Activated effector memory CD4-positive, alpha-beta T cell treated with Interleukin-2 at 50 U/mL for 16 hours (primary cell): Measurements from ENCODE around the gene STXBP6.

Source experiments
- DNase-seq: peaks from one replicate; pipeline ENCODE4 v3.0.0-alpha.2; 2020

Gene STXBP6

GRCh38 chr14:25049568-25050268 lies at the start of gene STXBP6:
Gene STXBP6 (minus strand): TSS chr14:25050147. CDS start chr14:24974818, 75,329 bp downstream.
- no peak for DNase-seq

GRCh38 chr14:25097120-25097519 lies 47.2 kb upstream of the STXBP6 start:
- no peak for DNase-seq

DNA sequence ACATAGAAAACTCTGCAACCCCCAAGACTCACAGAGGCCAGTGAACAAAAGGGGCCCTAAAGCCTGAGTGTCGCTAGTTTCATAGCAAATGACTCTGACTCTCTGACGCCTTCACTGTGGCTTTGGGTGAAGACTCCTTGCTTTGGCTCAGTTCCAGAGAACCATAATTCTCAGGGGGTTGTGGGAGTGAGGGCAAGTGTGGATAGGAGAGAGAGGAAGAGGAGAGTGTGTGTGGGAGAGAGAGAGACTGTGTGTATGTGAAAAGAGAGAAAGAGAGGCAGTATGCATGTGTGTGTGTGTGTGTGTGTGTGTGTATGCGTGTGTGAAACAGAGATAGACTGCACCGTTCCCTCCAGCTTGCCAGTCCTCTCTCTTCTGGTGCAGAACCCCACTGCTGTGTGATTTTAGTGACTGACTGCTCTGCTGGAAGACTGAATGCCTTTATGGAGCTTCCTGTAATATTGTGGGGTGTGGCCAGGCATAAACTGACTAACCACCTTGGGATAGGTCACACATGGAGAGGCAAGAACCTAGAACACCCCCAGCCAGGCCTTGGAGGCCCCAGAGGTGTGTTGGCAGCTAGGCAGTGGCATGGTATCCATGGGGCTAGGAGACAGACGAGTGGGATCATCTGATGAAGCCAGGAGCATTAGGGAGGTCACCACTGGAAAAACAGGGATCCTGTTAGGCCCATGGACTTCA lies 45.9 kb upstream of the STXBP6 start:
- DNase-seq, result no peak

DNA sequence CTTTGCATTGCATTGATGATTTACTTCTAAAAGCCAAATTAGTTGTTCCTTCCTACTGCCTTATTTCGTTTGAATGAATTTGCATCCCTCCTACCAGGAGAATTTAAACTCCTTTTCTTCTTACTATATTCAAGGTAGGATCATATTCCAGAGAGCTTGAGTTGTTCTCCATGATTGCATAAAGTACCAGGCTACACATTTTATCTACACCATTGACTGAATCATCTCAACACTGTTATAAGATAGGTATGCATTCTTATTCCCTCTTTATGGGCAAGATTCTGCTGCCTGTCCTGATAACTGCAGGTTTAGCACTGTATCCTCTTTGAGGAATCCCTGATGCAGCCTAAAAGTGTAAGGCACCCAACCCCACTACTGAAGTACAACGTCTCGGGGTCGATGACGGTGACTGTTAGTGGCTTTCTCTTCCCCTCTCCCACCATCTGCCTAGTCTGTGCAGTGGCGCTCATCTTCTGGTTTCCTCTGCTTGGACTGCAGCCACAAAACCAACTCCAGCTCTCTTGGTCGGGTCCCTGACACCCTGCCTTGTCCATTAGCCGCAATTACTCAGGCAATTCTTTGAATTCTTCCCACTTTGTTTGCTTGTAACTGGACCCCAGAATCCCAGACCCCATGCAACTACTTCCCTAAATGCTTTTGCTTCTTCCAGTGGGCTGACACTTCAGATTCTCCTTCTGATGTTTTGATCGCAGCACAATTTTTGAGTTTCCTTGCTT lies 44.4 kb upstream of the STXBP6 start:
- no peak for DNase-seq

GRCh38 chr14:25092258-25092740 lies 42.4 kb upstream of the STXBP6 start:
- DNase-seq, result no peak

DNA sequence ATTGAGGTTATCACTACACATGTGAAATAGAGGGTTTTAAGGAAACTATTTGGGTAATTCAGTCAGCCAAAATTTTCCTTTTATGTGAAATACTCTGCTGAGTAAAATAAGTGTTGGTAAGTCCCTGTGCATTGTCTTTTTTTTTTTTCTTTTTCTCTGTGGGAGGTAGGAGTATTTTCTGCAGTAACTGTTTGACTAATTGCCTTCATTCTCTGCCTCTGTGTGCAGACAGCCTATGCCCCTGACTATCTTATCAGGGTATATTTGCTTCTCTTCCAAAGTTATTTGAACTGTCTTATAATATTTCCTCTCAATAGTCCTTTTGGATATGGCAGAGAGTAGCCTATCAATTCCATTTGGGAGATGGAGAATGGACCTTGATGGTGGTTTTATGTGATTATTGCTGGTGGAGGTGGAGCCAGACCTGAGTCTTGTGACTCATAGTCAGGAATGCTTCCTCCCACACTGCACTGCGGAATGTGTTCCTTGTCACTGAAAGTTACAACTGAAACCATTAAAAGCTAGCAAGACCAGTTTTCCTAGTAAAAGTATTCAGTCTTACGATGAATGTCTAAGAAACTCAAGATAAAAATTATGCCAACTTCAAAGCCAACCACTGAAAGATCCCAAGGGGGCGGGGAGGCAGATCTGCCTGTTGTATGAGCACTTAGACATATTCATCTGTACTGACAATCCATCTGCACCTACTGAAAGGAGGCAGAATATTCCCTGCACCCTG lies 40.9 kb upstream of the STXBP6 start:
- DNase-seq, result no peak

- DNase-seq, result no peak
Measured at GRCh38 chr14:25090256-25090655, 40.3 kb upstream of the STXBP6 start.

DNA sequence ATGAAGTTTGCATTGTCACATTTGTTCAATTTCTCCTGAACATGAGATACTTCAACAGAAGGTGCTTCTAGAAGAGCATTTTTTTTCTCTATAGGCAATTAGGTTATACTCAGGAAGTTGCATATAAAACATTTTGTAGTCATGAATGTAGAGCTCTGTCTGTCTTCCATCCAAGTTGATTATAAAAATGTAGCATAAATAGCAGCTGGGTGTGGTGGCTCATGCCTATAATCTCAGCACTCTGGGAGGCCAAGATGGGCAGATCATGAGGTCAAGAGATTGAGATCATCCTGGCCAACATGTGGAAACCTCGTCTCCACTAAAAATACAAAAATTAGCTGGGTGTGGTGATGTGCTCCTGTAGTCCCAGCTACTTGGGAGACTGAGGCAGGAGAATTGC lies 39.5 kb upstream of the STXBP6 start:
- DNase-seq, result no peak

DNA sequence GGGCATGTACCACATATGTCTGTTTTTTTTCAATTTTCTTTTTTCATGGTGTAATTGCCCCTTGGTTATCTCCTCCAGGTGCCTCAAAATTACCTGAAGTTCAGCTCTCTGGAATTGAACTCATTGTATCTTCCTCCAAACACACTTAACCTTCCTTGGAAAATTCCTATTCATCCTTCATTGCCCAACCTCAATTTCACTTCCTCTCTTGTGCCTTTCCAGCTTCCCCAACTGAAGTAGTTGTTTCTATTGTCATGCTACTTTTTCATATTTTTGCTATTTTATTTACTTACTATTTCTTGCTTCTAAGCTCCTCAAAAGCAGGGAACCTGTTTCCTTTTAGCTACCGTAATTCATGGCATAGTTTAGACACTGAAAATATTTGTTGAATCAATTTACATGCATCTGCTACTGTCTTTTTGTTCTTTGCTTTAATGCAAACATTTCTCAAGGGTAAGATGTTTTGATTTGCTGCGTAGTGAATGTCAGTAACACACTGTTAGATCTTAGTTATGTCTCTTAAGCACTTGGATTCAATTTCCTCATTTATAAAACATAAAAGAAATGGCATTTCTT lies 37.0 kb upstream of the STXBP6 start:
- DNase-seq, result no peak

GRCh38 chr14:25086081-25086480 lies 36.1 kb upstream of the STXBP6 start:
- DNase-seq, result no peak

GRCh38 chr14:25080682-25081081 lies 30.7 kb upstream of the STXBP6 start:
- DNase-seq, result no peak

DNA sequence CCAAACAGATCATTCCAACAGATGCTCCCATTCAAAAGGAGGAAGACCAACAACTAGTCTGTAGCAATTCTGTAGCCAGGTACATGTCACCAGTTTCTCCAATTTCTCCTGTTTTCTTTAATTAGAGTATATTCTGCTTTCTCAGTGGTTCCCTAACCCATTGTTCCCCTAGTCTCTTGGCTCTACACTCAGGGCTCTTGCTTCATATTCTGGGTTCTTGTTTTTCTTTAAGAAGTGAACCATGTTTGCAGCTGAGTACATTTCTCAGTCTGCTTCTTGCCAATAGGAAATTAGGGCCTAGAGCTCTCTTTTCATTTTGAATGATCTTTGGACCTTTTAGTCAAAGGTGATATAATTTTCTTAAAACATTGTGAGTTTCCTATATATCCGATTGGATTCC lies 29.4 kb upstream of the STXBP6 start:
- no peak for DNase-seq

- no peak for DNase-seq
Measured at GRCh38 chr14:25074099-25074685, 24.2 kb upstream of the STXBP6 start.

DNA sequence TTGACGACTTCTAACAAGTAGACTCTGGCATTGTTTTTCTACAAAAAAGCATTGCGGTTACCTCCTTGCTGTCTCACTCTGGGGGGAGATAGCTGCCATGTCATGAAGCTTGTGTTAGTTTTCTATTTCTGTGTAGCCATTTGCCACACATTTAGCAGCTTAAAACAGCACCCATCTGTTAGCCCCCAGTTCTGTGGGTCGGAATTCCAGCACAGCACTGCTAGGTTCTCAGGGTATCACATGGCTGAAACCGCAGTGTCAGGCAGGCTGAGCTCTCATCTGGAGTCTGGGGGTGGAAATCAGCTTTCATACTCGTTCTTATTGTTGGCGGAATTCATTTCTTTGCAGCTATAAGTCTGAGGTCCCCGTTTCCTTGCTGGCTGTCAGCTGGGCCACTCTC lies 19.9 kb upstream of the STXBP6 start:
- no peak for DNase-seq

- DNase-seq, result no peak
Measured at GRCh38 chr14:25067600-25067999, 17.7 kb upstream of the STXBP6 start.

- DNase-seq, result no peak
Measured at GRCh38 chr14:25062022-25062321, 12.0 kb upstream of the STXBP6 start.

DNA sequence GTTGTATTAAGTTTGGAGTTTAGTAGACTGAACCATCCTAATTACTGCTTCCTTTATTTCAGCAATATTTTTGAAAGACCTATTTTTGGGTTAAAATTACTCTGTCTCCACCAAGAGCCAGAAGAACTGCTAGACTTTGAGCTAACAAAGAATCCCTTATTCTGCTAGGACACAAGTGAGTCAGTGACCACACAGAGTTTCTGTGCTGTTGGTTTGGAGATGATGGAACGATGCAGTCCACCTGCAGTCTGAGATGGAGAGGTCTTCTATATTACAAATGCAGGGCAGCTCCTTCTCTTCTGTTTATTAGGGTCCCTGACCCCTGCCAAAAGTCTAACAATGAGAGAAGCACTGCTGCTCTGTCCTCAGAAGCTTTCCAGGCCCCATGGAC lies 6.7 kb upstream of the STXBP6 start:
- no peak for DNase-seq

GRCh38 chr14:25055992-25056687 lies 6.2 kb upstream of the STXBP6 start:
- DNase-seq, result no peak

GRCh38 chr14:25055005-25055404 lies 5.1 kb upstream of the STXBP6 start:
- no peak for DNase-seq

DNA sequence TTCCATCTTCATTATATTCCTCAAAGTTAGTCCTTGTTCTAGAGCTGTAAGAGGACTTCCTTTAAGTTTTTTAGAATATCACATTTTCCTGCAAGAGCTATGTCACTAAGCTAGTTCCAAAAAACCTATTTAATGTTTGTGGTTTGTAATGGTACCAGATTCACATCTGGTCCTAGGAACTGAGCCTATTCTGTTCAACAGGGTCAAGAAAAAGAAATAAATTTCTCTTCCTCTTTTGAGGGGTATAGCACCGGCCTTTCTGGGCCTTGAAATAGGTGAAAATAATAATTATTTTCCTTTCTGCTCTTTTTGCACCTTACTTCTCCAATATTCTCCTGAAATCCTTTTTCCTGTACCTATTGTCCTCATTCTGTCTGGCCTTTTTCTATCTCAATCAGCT lies 3.6 kb upstream of the STXBP6 start:
- no peak for DNase-seq

- no peak for DNase-seq
Measured at GRCh38 chr14:25052921-25053320, 3.0 kb upstream of the STXBP6 start.

DNA sequence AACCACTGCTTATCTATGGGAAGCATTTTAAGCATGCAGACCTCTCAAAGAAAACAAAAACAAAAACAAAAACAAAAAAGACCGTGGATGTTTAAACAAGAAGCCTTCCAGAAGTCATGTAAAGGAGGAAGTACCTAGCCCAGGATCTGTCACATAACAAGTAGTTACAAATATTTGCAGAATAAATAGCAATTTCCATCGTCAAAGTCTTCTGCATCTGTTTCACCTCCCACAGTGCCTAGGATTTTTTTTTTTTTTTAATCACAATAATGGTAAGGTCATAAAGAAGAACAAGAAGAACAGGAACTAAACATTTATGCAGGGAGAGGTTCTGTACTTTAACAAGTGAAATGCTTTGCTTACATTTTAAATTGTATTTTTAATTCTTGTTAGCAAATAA lies 2.4 kb upstream of the STXBP6 start:
- no peak for DNase-seq
